Mucosa of rectum (tissue), 2 donors: ENCODE measurements around the gene ZC3H4.
A peak's percentile ranks its signal among the peaks of the same experiment; 100 is the strongest.
"Not testable (repeated sequence)": the region's sequence is repeated elsewhere in the genome, so short reads cannot be mapped to it uniquely, and the experiment has no call there.

Experiments
- H3K27ac ChIP-seq, 2 donors: one replicate each; pipeline ENCODE4 v1.7.0; 2013; ENCODE audit warnings: inconsistent platforms in 2 of 2, low read depth in 2 of 2, low read length in 2 of 2
- H3K27me3 ChIP-seq, 2 donors: one replicate each; pipeline ENCODE4 v1.7.0; 2013; ENCODE audit warnings: low read length in 2 of 2; ENCODE audit not compliant: control insufficient read depth in 2 of 2, insufficient read depth in 2 of 2
- H3K36me3 ChIP-seq, 2 donors: one replicate each; pipeline ENCODE4 v1.7.0; 2013; ENCODE audit warnings: low read length in 2 of 2; ENCODE audit not compliant: control insufficient read depth in 2 of 2, insufficient read depth in 2 of 2
- H3K4me1 ChIP-seq, 2 donors: one replicate each; pipeline ENCODE4 v1.7.0; 2013; ENCODE audit warnings: low read length in 2 of 2, mild to moderate bottlenecking in 1 of 2; ENCODE audit not compliant: control insufficient read depth in 2 of 2, insufficient read depth in 2 of 2
- H3K4me3 ChIP-seq, 2 donors: one replicate each; pipeline ENCODE4 v1.7.0; 2013; ENCODE audit warnings: low read length in 2 of 2
- H3K9ac ChIP-seq, 2 donors: one replicate each; pipeline ENCODE4 v1.7.0; 2013; ENCODE audit warnings: low read length in 2 of 2, low read depth in 1 of 2, mild to moderate bottlenecking in 1 of 2
- H3K9me3 ChIP-seq, 2 donors: one replicate each; pipeline ENCODE4 v1.7.0; 2013; ENCODE audit warnings: low read length in 2 of 2; ENCODE audit not compliant: control insufficient read depth in 2 of 2
- donor health status: healthy.
- donor health status: Normal muscosa, but diverticular disease.

ZC3H4 gene

DNA sequence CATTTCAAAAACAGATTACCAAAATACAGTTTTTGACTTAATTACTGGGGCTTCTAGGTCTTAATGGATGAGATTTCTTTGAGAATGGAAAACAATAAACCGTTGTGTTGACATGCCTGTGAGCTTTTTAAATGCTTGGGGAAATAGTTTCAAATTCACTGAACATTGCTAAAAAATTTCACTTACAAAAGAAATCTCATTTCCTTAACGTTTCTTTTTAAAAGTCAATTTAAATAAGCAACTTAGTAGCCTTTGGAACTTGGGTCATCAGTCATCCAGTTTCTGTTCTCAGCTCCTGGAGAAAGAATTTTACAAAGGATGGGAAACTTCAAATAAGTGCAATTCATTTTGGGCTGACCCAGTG is 4.4 kb downstream of the ZC3H4 start:
- Histone ChIP-seq H3K4me1 (peaks cover 38 to 41% of the 10 kb centered on the region in 2 donors), H3K9ac (peak overlapping the region; percentile 99 to 100), H3K4me3 (peak overlapping the region; percentile 87 to 96), H3K27me3 (no peaks in the 10 kb centered on the region), H3K27ac (peak overlapping the region; percentile 100), H3K9me3 (no peaks in the 10 kb centered on the region), H3K36me3 (peaks cover 5 to 7% of the 10 kb centered on the region in 2 donors)

- H3K4me3 ChIP-seq = no peak overlapping the region
- H3K36me3 ChIP-seq = peaks cover 5 to 7% of the 10 kb centered on the region in 2 donors
- peak overlapping the region in 1 of 2 donors; percentile 16 for H3K9ac ChIP-seq
- no peaks in the 10 kb centered on the region for H3K27me3 ChIP-seq
- peak overlapping the region; percentile 68 to 100 for H3K27ac ChIP-seq
- H3K4me1 ChIP-seq = peaks cover 30 to 36% of the 10 kb centered on the region in 2 donors
- no peaks in the 10 kb centered on the region for H3K9me3 ChIP-seq
Observed at GRCh38 chr19:47107953-47108746, 5.4 kb downstream of the ZC3H4 start.

- Histone ChIP-seq H3K27ac (peak overlapping the region; percentile 68 to 100), H3K36me3 (peaks cover 5 to 7% of the 10 kb centered on the region in 2 donors), H3K9me3 (no peaks in the 10 kb centered on the region), H3K4me1 (peaks cover 30 to 36% of the 10 kb centered on the region in 2 donors), H3K9ac (peak overlapping the region in 1 of 2 donors; percentile 54), H3K27me3 (no peaks in the 10 kb centered on the region), H3K4me3 (no peak overlapping the region)
Observed at GRCh38 chr19:47107202-47107952, 6.2 kb downstream of the ZC3H4 start.

- Histone ChIP-seq H3K36me3 (peaks cover 5 to 7% of the 10 kb centered on the region in 2 donors), H3K27ac (peak overlapping the region; percentile 68 to 100), H3K4me1 (peaks cover 30 to 36% of the 10 kb centered on the region in 2 donors), H3K9ac (peak overlapping the region in 1 of 2 donors; percentile 54), H3K4me3 (no peak overlapping the region), H3K27me3 (no peaks in the 10 kb centered on the region), H3K9me3 (no peaks in the 10 kb centered on the region)
Observed at GRCh38 chr19:47106821-47107201, 6.8 kb downstream of the ZC3H4 start.

DNA sequence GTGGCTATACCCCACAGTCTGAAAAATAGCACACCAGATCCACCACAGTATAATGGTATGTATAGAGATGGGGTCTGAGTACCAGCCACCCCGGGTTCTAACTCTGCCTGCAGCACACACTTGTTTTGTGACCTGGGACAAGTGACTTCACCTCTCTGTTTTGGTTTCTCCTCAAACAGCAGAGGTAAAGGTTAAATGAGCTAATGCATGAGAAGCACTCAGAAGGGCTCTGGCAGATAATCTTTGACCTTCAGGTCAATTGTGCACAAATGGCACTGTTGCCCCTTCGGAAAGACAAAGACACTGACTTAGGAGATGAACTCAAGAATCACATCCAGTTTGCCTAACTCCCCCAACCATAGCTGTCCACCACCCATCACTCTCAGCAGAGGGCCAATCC is 7.7 kb downstream of the ZC3H4 start:
- peaks cover 30 to 36% of the 10 kb centered on the region in 2 donors for H3K4me1 ChIP-seq
- peak overlapping the region; percentile 68 to 100 for H3K27ac ChIP-seq
- H3K9me3 ChIP-seq = no peaks in the 10 kb centered on the region
- H3K27me3 ChIP-seq = no peaks in the 10 kb centered on the region
- H3K9ac ChIP-seq = no peak overlapping the region
- no peak overlapping the region for H3K4me3 ChIP-seq
- H3K36me3 ChIP-seq = peaks cover 5 to 7% of the 10 kb centered on the region in 2 donors

DNA sequence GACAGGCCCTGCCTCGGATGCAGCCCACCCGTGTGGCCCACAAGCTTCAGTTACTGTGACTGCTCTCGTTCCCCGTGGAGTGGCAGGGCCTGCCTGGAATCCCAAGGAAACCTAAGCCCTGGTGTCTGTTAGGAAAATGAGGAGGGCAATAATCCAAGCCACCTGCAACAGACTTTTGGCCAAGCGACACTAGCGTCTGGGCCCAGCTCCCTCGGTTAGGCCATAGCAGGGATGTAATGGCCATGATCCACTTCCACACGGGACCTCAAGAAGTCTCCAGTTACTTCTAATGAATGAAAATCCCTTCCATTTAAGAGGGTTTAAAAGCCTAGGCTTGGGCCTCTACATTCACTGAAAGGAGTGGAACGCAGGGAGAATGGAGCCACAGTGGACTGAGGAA is 8.9 kb downstream of the ZC3H4 start:
- H3K9ac ChIP-seq = no peak overlapping the region
- H3K27ac ChIP-seq = no peak overlapping the region
- peaks cover 5 to 7% of the 10 kb centered on the region in 2 donors for H3K36me3 ChIP-seq
- H3K9me3 ChIP-seq = no peaks in the 10 kb centered on the region
- H3K4me1 ChIP-seq = peaks cover 27 to 32% of the 10 kb centered on the region in 2 donors
- no peaks in the 10 kb centered on the region for H3K27me3 ChIP-seq
- H3K4me3 ChIP-seq = no peak overlapping the region

DNA sequence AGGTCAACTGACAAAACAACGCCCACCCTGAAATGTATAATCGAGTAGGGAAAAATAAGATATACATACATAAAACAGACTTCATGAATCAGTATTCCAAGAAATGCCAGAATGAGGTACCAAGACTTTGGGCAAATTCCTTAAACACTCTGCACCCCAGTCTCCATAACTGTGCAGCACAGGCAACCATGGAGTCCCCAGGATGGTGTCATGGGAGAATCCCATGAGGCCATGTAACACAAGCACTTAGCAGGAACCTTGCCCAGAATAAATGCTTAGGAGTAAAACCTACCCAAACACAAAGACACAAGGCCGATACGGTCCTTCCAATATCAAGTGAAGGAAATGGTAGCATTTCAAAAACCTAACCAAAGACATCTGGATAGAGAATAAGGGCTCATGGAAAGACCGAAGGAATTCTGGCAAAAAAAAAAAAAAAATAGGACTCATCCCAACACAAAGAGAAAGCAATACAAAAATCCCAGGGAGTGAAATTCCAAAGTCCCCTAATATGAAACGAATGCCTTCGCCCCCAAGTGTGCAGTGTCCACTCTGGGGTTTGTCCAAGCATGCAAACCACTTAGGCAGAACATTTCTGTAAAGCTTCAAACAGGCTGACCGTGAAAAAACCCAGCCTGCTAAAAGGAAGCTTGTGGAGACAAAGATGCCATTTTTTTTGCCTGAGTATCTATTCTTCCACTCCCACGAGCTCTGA is 11.1 kb downstream of the ZC3H4 start:
- H3K27ac ChIP-seq = no peak overlapping the region
- no peaks in the 10 kb centered on the region for H3K27me3 ChIP-seq
- H3K4me1 ChIP-seq = peaks cover 28 to 31% of the 10 kb centered on the region in 2 donors
- H3K4me3 ChIP-seq = no peak overlapping the region
- no peak overlapping the region for H3K9ac ChIP-seq
- no peaks in the 10 kb centered on the region for H3K9me3 ChIP-seq
- H3K36me3 ChIP-seq = peaks cover 5 to 10% of the 10 kb centered on the region in 2 donors

DNA sequence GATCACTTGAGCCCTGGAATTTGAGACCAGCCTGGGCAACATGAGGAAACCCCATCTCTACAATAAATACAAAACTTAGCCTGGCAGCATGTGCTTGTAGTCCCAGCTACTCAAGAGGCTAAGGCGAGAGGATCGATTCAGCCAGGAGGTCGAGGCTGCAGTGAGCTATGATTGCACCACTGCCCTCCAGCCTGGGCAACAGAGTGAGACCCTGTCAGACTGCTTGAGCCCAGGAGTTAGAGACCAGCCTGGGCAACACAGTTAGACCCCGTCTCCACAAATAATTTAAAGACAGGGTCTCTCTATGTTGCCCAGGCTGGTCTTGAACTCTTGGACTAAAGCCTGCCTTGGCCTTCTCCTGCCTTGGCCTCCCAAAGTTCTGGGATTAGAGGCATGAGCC is 12.5 kb downstream of the ZC3H4 start:
- peaks cover 28 to 30% of the 10 kb centered on the region in 2 donors for H3K4me1 ChIP-seq
- not testable (repeated sequence) for H3K4me3 ChIP-seq, H3K27ac ChIP-seq

DNA sequence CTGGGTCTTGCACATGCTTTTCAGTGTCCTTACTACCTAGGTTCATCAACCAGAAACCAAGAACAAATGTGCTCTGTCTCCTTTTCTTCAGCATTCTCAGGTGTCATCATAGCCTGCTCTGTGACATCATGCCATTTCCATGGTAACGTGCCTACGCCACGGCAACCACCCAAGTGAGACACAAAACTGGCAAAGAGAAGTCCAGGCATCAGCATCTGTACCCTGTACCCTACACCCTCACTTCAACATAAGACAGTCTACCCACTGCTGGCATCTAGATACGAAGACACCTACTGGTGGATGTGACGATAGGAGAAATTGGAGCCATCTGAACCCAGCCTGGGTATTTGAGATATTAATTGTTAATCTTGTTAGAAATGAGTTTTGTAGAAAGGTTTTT is 13.3 kb downstream of the ZC3H4 start:
- no peaks in the 10 kb centered on the region for H3K9me3 ChIP-seq
- H3K4me3 ChIP-seq = no peak overlapping the region
- no peak overlapping the region for H3K27ac ChIP-seq
- H3K27me3 ChIP-seq = no peaks in the 10 kb centered on the region
- peaks cover 1 to 10% of the 10 kb centered on the region in 2 donors for H3K36me3 ChIP-seq
- no peak overlapping the region for H3K9ac ChIP-seq
- peaks cover 33 to 35% of the 10 kb centered on the region in 2 donors for H3K4me1 ChIP-seq

More for the DNA sequence above, 12.5 kb downstream of the ZC3H4 start:
- H3K36me3 ChIP-seq, H3K9ac ChIP-seq, H3K27me3 ChIP-seq, H3K9me3 ChIP-seq: not testable (repeated sequence)
